WERI-Rb-1 (cell line): ENCODE results near the gene TIRAP.

ENCODE experiments used
- DNase-seq: peaks from one replicate; pipeline ENCODE4 v3.0.0-alpha.2; 2020
- H3K27ac ChIP-seq: fragments of 250-450 bp; sonication (Bioruptor Pico); 2 replicates; pipeline ENCODE4 v1.5.1; 2020; ENCODE audit warnings: mild to moderate bottlenecking, moderate library complexity
- H3K27me3 ChIP-seq: fragments of 250-450 bp; sonication (Bioruptor Pico); 2 replicates; pipeline ENCODE4 v1.5.1; 2021; ENCODE audit warnings: mild to moderate bottlenecking, low read depth, moderate library complexity; ENCODE audit not compliant: insufficient read depth, severe bottlenecking
- H3K36me3 ChIP-seq: fragments of 250-450 bp; sonication (Bioruptor Pico); 2 replicates; pipeline ENCODE4 v1.5.1; 2020; ENCODE audit warnings: mild to moderate bottlenecking, moderate library complexity
- H3K4me3 ChIP-seq: 2 replicates; pipeline ENCODE4 v1.5.1; 2011; ENCODE audit warnings: low read depth, mild to moderate bottlenecking, control low read depth, low read length
- H3K9me3 ChIP-seq: fragments of 250-450 bp; sonication (Bioruptor Pico); 2 replicates; pipeline ENCODE4 v1.5.1; 2021; ENCODE audit warnings: mild to moderate bottlenecking, moderate library complexity; ENCODE audit not compliant: severe bottlenecking
- CTCF ChIP-seq: IDR thresholded peaks from 2 replicates; pipeline ENCODE4 v1.5.1; 2011; ENCODE audit warnings: low read depth, mild to moderate bottlenecking, control low read depth, inconsistent platforms, low read length

Gene TIRAP

GRCh38 chr11:126336671-126337101, 53.8 kb downstream of the TIRAP start:
- DNase-seq: no peak
- Histone ChIP-seq H3K27me3 (no peaks in the 10 kb centered on the region), H3K4me3 (no peak overlapping the region), H3K9me3 (no peaks in the 10 kb centered on the region), H3K36me3 (peaks cover 3% of the 10 kb centered on the region; the same call in 1 of the 2 replicates), H3K27ac (no peak overlapping the region)
- TF ChIP-seq CTCF: no peak

GRCh38 chr11:126337126-126337473, 54.2 kb downstream of the TIRAP start:
- TF ChIP-seq CTCF: no peak
- Histone ChIP-seq H3K36me3 (peaks cover 3% of the 10 kb centered on the region; the same call in 1 of the 2 replicates), H3K4me3 (no peak overlapping the region), H3K27me3 (no peaks in the 10 kb centered on the region), H3K27ac (no peak overlapping the region), H3K9me3 (no peaks in the 10 kb centered on the region)
- DNase-seq: no peak

- H3K36me3 ChIP-seq: no peaks in the 10 kb centered on the region; the same call in 1 of the 2 replicates
- TF ChIP-seq CTCF: no peak
- no peaks in the 10 kb centered on the region for H3K27me3 ChIP-seq
- H3K9me3 ChIP-seq: no peaks in the 10 kb centered on the region
- H3K27ac ChIP-seq: peak overlapping the region; percentile 34
- DNase-seq: no peak
- H3K4me3 ChIP-seq: no peak overlapping the region
These were observed 54.8 kb downstream of the TIRAP start for GRCh38 chr11:126337474-126338241.

GRCh38 chr11:126338346-126339055, 55.6 kb downstream of the TIRAP start:
- Histone ChIP-seq H3K27ac (peak overlapping the region; percentile 34), H3K27me3 (no peaks in the 10 kb centered on the region), H3K4me3 (no peak overlapping the region), H3K36me3 (no peaks in the 10 kb centered on the region; the same call in 1 of the 2 replicates), H3K9me3 (no peaks in the 10 kb centered on the region)
- peak; percentile 70 for DNase-seq
- no peak for TF ChIP-seq CTCF

GRCh38 chr11:126339073-126339862, 56.4 kb downstream of the TIRAP start:
- no peaks in the 10 kb centered on the region; the same call in 1 of the 2 replicates for H3K36me3 ChIP-seq
- H3K27me3 ChIP-seq: no peaks in the 10 kb centered on the region
- peak overlapping the region; percentile 34; the same call in 1 of the 2 replicates for H3K27ac ChIP-seq
- TF ChIP-seq CTCF: no peak
- DNase-seq: no peak
- H3K9me3 ChIP-seq: no peaks in the 10 kb centered on the region
- H3K4me3 ChIP-seq: no peak overlapping the region
